ENCODE data around the gene CCDC33. TPM values are rescaled to one million over a fixed set of nuclear protein-coding genes. Genes with fewer than 3 reads are reported as not detected.
A peak's percentile ranks its signal among the peaks of the same experiment; 100 is the strongest.

The CCDC33 gene
- total RNA-seq, 2 experiments from 2014 or later: not detected

- H3K27me3 Mint-ChIP-seq: peaks cover 35% of the 10 kb centered on the region
- H3K27ac Mint-ChIP-seq: no peak overlapping the region
- H3K4me3 Mint-ChIP-seq: peak overlapping the region; percentile 24
- peaks cover 3% of the 10 kb centered on the region for H3K4me1 Mint-ChIP-seq (ENCODE audit: low read depth)
- no peaks in the 10 kb centered on the region for H3K36me3 Mint-ChIP-seq
- CTCF ChIA-PET: interaction anchor here (2.2 kb wide), 1 partner anchor 16 kb away, joined by 7 read pairs; no protein-coding TSS in a partner anchor
- no peak for DNase-seq
- intact Hi-C loops (cut with micrococcal nuclease): no loop called here
- POLR2A ChIA-PET: no interaction called here
- H3K9me3 Mint-ChIP-seq: no peaks in the 10 kb centered on the region
These were observed 129.7 kb downstream of the CCDC33 start for GRCh38 chr15:74365598-74366445.

DNA sequence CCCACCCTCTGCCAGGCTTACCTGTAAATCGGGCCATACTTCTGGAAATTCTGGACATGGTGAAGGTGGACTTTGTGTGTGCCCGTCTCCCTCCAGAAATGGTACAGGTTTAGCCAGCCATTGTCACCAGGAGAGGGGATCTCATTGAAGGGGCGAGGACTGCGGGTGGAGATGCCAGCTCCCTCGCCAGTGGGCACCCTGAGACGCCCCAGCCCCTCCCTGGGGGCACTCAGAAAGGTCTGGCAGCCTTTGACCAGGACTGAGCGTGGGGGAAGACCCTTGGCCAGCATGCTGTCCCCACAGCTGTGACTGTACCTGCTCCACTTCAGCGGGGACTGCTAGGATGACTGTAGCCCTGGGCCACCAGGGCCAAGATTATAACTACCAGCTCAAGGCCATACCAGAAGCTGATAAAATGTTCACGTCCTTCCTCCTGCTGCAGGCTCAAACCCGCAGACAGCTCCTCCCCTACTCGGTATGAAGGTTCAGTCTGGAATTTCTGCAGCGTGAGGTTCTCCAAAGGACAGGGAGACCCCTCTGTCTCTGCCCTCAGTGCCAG lies 131.2 kb downstream of the CCDC33 start, which contains the start of gene CYP11A1:
Gene CYP11A1, minus strand, starts transcription at position 351 of the 559 bp plus-strand sequence. Its CDS starts 61 bp downstream, at position 290.
- no peaks in the 10 kb centered on the region for H3K9me3 Mint-ChIP-seq
- H3K4me1 Mint-ChIP-seq (ENCODE audit: low read depth): peaks cover 3% of the 10 kb centered on the region
- no peak within 1 kb of the TSS for H3K27ac Mint-ChIP-seq
- ChIA-PET POLR2A (no interaction called here), CTCF (interaction anchor here (1.3 to 2.2 kb wide), 2 partner anchors 15 to 122 kb away, joined by 3 to 7 read pairs; no protein-coding TSS in a partner anchor)
- H3K27me3 Mint-ChIP-seq: peaks cover 33% of the 10 kb centered on the region
- H3K36me3 Mint-ChIP-seq: no peaks in the 10 kb centered on the region
- intact Hi-C loops (cut with micrococcal nuclease): no loop called here
- no peak within 1 kb of the TSS for H3K4me3 Mint-ChIP-seq
- no peak for DNase-seq

- H3K4me1 Mint-ChIP-seq (ENCODE audit: low read depth): peaks cover 3% of the 10 kb centered on the region
- no peaks in the 10 kb centered on the region for H3K36me3 Mint-ChIP-seq
- no peaks in the 10 kb centered on the region for H3K9me3 Mint-ChIP-seq
- ChIA-PET POLR2A (no interaction called here), CTCF (interaction anchor here (1.3 to 2.2 kb wide), 2 partner anchors 14 to 122 kb away, joined by 3 to 7 read pairs; no protein-coding TSS in a partner anchor)
- H3K27ac Mint-ChIP-seq: no peak overlapping the region
- DNase-seq: no peak
- no peak overlapping the region for H3K4me3 Mint-ChIP-seq
- peaks cover 33% of the 10 kb centered on the region for H3K27me3 Mint-ChIP-seq
- intact Hi-C loops (cut with micrococcal nuclease): no loop called here
These were observed 132.0 kb downstream of the CCDC33 start for GRCh38 chr15:74368121-74368520.

DNA sequence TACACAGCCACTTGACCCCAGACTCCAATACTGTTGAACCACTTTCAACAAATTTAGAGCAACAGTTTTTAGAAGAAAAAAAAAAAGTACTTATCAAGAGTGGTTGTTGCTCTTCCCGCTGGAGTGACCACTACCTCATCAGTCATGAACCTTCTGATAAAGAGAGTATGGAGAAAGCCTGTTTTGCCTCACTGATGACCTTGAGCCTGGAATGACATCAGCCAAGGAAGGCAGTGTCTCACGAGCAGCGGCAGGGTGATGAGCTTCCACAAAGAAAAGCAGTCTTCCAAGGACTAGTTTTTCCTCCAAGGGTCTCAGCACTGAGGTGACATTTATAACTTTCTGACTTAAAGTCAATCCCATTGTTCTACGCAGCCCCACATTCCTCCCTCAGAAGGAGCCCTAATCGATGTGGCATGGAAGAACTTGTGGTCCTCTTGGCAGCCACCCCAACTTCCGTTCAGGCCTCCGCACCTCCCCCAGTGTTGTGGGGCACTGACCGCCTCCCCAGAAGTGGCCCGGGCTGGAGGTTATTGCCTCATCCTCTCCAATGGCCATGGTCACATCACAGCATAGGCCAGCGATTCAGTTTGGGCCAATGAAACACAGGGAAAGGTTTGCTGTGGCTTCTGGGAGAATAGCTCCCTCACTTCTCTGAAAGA lies 133.1 kb downstream of the CCDC33 start:
- Mint-ChIP-seq H3K27ac (no peak overlapping the region), H3K9me3 (no peaks in the 10 kb centered on the region), H3K4me3 (no peak overlapping the region), H3K36me3 (no peaks in the 10 kb centered on the region), H3K27me3 (peaks cover 33% of the 10 kb centered on the region), H3K4me1 (ENCODE audit: low read depth) (peaks cover 3% of the 10 kb centered on the region)
- no peak for DNase-seq
- ChIA-PET POLR2A (no interaction called here), CTCF (interaction anchor here (1.5 to 17.3 kb wide), 2 partner anchors 69 to 252 kb away, joined by 5 to 652 read pairs; partner anchors contain the start of gene SEMA7A)
- intact Hi-C loops (cut with micrococcal nuclease): no loop called here

- no peak overlapping the region for H3K4me3 Mint-ChIP-seq
- H3K4me1 Mint-ChIP-seq (ENCODE audit: low read depth): peaks cover 9% of the 10 kb centered on the region
- H3K9me3 Mint-ChIP-seq: no peaks in the 10 kb centered on the region
- H3K27ac Mint-ChIP-seq: no peak overlapping the region
- ChIA-PET CTCF (interaction anchor here (1.5 to 17.3 kb wide), 2 partner anchors 68 to 252 kb away, joined by 5 to 652 read pairs; partner anchors contain the start of gene SEMA7A), POLR2A (no interaction called here)
- DNase-seq: no peak
- H3K27me3 Mint-ChIP-seq: peaks cover 28% of the 10 kb centered on the region
- intact Hi-C loops (cut with micrococcal nuclease): loop anchor here (5.0 kb wide), 1 partner anchor 398 kb away; no protein-coding TSS in a partner anchor
- no peaks in the 10 kb centered on the region for H3K36me3 Mint-ChIP-seq
These were observed 133.6 kb downstream of the CCDC33 start for GRCh38 chr15:74369756-74370155.

DNA sequence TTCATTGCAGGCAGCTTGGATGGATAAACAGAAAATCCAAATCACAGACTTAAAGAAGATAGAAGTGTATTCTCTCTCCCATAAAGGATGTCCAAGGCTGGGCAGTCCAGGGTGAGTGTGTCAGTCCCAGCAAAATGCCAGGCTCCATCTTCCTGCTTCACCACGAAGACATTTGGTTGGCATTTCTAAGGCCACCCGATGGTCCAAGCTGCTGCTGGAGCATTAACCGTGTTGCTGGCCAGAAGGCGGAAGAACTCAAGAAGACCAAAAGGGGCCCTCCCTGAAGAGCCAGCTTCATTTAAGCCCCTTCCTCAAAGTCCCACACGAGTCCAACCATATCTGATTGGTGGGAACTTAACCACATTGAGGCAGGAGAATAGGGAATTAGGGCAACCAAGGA lies 134.3 kb downstream of the CCDC33 start:
- H3K27me3 Mint-ChIP-seq: peaks cover 22% of the 10 kb centered on the region
- no peak overlapping the region for H3K27ac Mint-ChIP-seq
- no peaks in the 10 kb centered on the region for H3K9me3 Mint-ChIP-seq
- intact Hi-C loops (cut with micrococcal nuclease): loop anchor here (5.0 kb wide), 1 partner anchor 397 kb away; no protein-coding TSS in a partner anchor
- peaks cover 13% of the 10 kb centered on the region for H3K4me1 Mint-ChIP-seq (ENCODE audit: low read depth)
- CTCF ChIA-PET: interaction anchor here (17.3 kb wide), 1 partner anchor 68 kb away, joined by 652 read pairs; the partner anchor contains the start of gene SEMA7A
- DNase-seq: no peak
- no peak overlapping the region for H3K4me3 Mint-ChIP-seq
- POLR2A ChIA-PET: no interaction called here
- no peaks in the 10 kb centered on the region for H3K36me3 Mint-ChIP-seq

GRCh38 chr15:74373056-74373650 lies 137.0 kb downstream of the CCDC33 start:
- Mint-ChIP-seq H3K27me3 (peaks cover 5% of the 10 kb centered on the region), H3K27ac (no peak overlapping the region), H3K36me3 (no peaks in the 10 kb centered on the region), H3K4me3 (peak overlapping the region; percentile 71), H3K9me3 (no peaks in the 10 kb centered on the region), H3K4me1 (ENCODE audit: low read depth) (peaks cover 16% of the 10 kb centered on the region)
- intact Hi-C loops (cut with micrococcal nuclease): loop anchor here (1.0 to 5.0 kb wide), 2 partner anchors 259 to 394 kb away; no protein-coding TSS in a partner anchor
- POLR2A ChIA-PET: interaction anchor here (1.4 kb wide), 1 partner anchor 168 kb away, joined by 3 read pairs; the partner anchor contains the start of gene ARID3B
- no peak for DNase-seq
- CTCF ChIA-PET: interaction anchor here (0.6 to 17.3 kb wide), 17 partner anchors 9 to 398 kb away, joined by 3 to 652 read pairs (median 5); partner anchors contain the start of genes ARID3B, CLK3 and SEMA7A

- DNase-seq: peak; percentile 97
- Mint-ChIP-seq H3K4me3 (peak overlapping the region; percentile 71), H3K36me3 (no peaks in the 10 kb centered on the region), H3K27me3 (peaks cover 3% of the 10 kb centered on the region), H3K4me1 (ENCODE audit: low read depth) (peaks cover 24% of the 10 kb centered on the region), H3K9me3 (no peaks in the 10 kb centered on the region), H3K27ac (peak overlapping the region; percentile 35)
- CTCF ChIA-PET: interaction anchor here (0.6 to 17.3 kb wide), 30 partner anchors 11 to 576 kb away, joined by 3 to 652 read pairs (median 4); partner anchors contain the start of genes ARID3B, CLK3, SEMA7A and UBL7
- intact Hi-C loops (cut with micrococcal nuclease): loop anchor here (1.0 to 5.0 kb wide), 4 partner anchors 87 to 393 kb away; partner anchors contain the start of gene UBL7
- POLR2A ChIA-PET: interaction anchor here (0.6 to 1.3 kb wide), 4 partner anchors 58 to 241 kb away, joined by 3 to 5 read pairs (median 5); partner anchors contain the start of genes CLK3 and UBL7
These were observed 137.9 kb downstream of the CCDC33 start for GRCh38 chr15:74373731-74374647.

DNA sequence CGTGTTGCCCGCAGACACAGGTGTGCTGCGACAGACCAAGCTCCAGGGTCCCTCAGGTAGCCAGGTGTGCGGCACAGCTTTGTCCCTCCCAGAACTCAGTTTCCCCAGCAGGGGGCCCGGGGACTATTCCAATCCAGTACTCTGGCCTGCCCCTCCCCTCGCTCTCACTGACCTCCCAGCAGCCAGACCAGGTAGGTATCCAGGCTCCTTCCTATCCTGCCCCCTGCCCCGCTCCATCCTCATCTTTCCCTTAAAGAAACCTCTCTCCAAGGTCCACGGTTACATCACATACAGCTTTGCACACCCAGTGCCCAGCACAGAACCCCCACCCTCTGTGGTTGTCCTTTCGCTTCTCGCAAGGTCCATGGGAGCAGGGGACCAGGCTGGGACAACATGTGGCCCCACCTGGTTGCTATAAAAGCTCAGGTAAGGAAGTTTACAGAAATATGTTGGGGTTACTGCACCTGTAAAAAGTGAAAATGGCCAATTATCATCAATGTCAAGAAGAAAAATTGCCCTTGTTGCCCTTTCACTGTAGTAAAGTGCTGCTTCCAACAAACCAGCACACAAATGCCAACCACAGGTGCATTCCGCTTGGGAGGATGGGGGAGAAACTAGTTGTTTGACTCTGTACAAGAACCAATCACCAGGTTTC lies 138.6 kb downstream of the CCDC33 start:
- H3K36me3 Mint-ChIP-seq: no peaks in the 10 kb centered on the region

DNA sequence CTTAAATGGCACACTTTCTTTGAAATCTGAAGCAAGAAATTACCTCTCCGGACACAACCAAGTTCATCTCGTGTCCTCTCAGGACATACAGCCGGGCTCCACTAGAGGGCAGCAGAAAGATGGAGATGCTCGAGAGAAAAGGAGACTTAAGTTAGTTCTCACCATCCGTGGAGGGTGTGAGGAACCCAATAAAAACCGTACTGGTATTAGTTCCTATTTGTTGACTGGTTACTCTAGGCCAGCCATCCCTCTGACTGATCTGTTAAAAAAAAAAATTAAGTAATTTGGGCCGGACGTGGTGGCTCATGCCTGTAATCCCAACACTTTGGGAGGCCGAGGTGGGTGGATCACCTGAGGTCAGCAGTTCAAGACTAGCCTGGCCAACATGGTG lies 139.2 kb downstream of the CCDC33 start:
- POLR2A ChIA-PET: no interaction called here
- Mint-ChIP-seq H3K27me3 (no peaks in the 10 kb centered on the region), H3K4me3 (no peak overlapping the region), H3K27ac (no peak overlapping the region), H3K4me1 (ENCODE audit: low read depth) (peaks cover 32% of the 10 kb centered on the region), H3K9me3 (no peaks in the 10 kb centered on the region), H3K36me3 (no peaks in the 10 kb centered on the region)
- DNase-seq: peak; percentile 91
- CTCF ChIA-PET: interaction anchor here (0.8 to 17.3 kb wide), 19 partner anchors 9 to 258 kb away, joined by 3 to 652 read pairs (median 5); partner anchors contain the start of genes SEMA7A and UBL7
- intact Hi-C loops (cut with micrococcal nuclease): loop anchor here (1.0 to 2.0 kb wide), 6 partner anchors 59 to 242 kb away; partner anchors contain the start of gene UBL7

More for the DNA sequence above, 138.6 kb downstream of the CCDC33 start:
- Mint-ChIP-seq H3K27ac (no peak overlapping the region), H3K9me3 (no peaks in the 10 kb centered on the region), H3K4me1 (ENCODE audit: low read depth) (peaks cover 32% of the 10 kb centered on the region), H3K27me3 (peaks cover 3% of the 10 kb centered on the region), H3K4me3 (peak overlapping the region; percentile 71)
- ChIA-PET CTCF (interaction anchor here (0.8 to 17.3 kb wide), 24 partner anchors 10 to 576 kb away, joined by 3 to 652 read pairs (median 4); partner anchors contain the start of genes ARID3B, SEMA7A and UBL7), POLR2A (interaction anchor here (0.6 to 1.3 kb wide), 4 partner anchors 58 to 240 kb away, joined by 3 to 5 read pairs (median 5); partner anchors contain the start of genes CLK3 and UBL7)
- intact Hi-C loops (cut with micrococcal nuclease): loop anchor here (1.0 to 5.0 kb wide), 7 partner anchors 60 to 393 kb away; partner anchors contain the start of gene UBL7
- DNase-seq: no peak
